SK-N-SH treated with all-trans-retinoic acid at 6 μM for 48 hours (cell line): ENCODE results near the gene MARS1.
A peak's percentile ranks its signal among the peaks of the same experiment; 100 is the strongest.

Source experiments
- ATAC-seq: fragments of 200-7000 bp; cut with Tn5 transposase; 3 replicates; pipeline ENCODE4 v1.9.1; 2020; ENCODE audit warnings: mild to moderate bottlenecking, moderate library complexity
- BACH2 ChIP-seq: fragments of 250-450 bp; sonication (Bioruptor Pico); IDR thresholded peaks from 2 replicates; pipeline ENCODE4 v1.9.0; 2021; ENCODE audit warnings: mild to moderate bottlenecking, borderline replicate concordance
- CSDC2 ChIP-seq: fragments of 250-450 bp; sonication (Bioruptor Pico); IDR thresholded peaks from 2 replicates; pipeline ENCODE4 v1.5.0; 2020; ENCODE audit warnings: mild to moderate bottlenecking, moderate library complexity
- ESRRG ChIP-seq: fragments of 250-450 bp; sonication (Bioruptor Pico); IDR thresholded peaks from 2 replicates; pipeline ENCODE4 v1.6.1; 2021; ENCODE audit warnings: mild to moderate bottlenecking
- GLIS3 ChIP-seq: fragments of 250-450 bp; sonication (Bioruptor Pico); IDR thresholded peaks from 2 replicates; pipeline ENCODE4 v1.5.0; 2020; ENCODE audit warnings: mild to moderate bottlenecking, moderate library complexity
- ISL1 ChIP-seq: fragments of 250-450 bp; sonication (Bioruptor Pico); IDR thresholded peaks from 2 replicates; pipeline ENCODE4 v2.1.2; 2022; ENCODE audit warnings: mild to moderate bottlenecking, moderate library complexity
- OSR1 ChIP-seq: fragments of 250-450 bp; sonication (Bioruptor Pico); IDR thresholded peaks from 2 replicates; pipeline ENCODE4 v1.8.0; 2022; ENCODE audit warnings: moderate library complexity, mild to moderate bottlenecking, inconsistent platforms
- PPARA ChIP-seq: fragments of 250-450 bp; sonication (Bioruptor Pico); IDR thresholded peaks from 2 replicates; pipeline ENCODE4 v1.5.0; 2020; ENCODE audit warnings: mild to moderate bottlenecking, borderline replicate concordance
- RARB ChIP-seq: fragments of 250-450 bp; sonication (Bioruptor Pico); IDR thresholded peaks from 2 replicates; pipeline ENCODE4 v1.8.0; 2021; ENCODE audit warnings: mild to moderate bottlenecking, moderate library complexity
- SNAI2 ChIP-seq: fragments of 250-450 bp; sonication (Bioruptor Pico); IDR thresholded peaks from 2 replicates; pipeline ENCODE4 v1.5.0; 2020; ENCODE audit warnings: mild to moderate bottlenecking, moderate library complexity
- TCF4 ChIP-seq: fragments of 250-450 bp; sonication (Bioruptor Pico); IDR thresholded peaks from 2 replicates; pipeline ENCODE4 v1.8.0; 2021; ENCODE audit warnings: mild to moderate bottlenecking, moderate library complexity, borderline replicate concordance
- ZC3H10 ChIP-seq: fragments of 250-450 bp; sonication (Bioruptor Pico); IDR thresholded peaks from 2 replicates; pipeline ENCODE4 v1.5.1; 2021; ENCODE audit warnings: mild to moderate bottlenecking, moderate library complexity
- ZFP3 ChIP-seq: fragments of 250-450 bp; sonication (Bioruptor Pico); IDR thresholded peaks from 2 replicates; pipeline ENCODE4 v1.5.0; 2020; ENCODE audit warnings: mild to moderate bottlenecking, moderate library complexity
- ZFP30 ChIP-seq: fragments of 450-650 bp; formaldehyde crosslinking; IDR thresholded peaks from 2 replicates; pipeline ENCODE4 v1.5.0; 2022; ENCODE audit warnings: mild to moderate bottlenecking, moderate library complexity
- ZNF565 ChIP-seq: fragments of 450-650 bp; formaldehyde crosslinking; conservative IDR thresholded peaks from 2 replicates; pipeline ENCODE4 v1.5.0; 2020; ENCODE audit warnings: low read depth, mild to moderate bottlenecking, moderate library complexity
- ZNF70 ChIP-seq: fragments of 450-650 bp; formaldehyde crosslinking; IDR thresholded peaks from 2 replicates; pipeline ENCODE4 v1.5.0; 2020; ENCODE audit warnings: mild to moderate bottlenecking, moderate library complexity
- ZNF8 ChIP-seq: fragments of 450-650 bp; formaldehyde crosslinking; IDR thresholded peaks from 2 replicates; pipeline ENCODE4 v1.5.0; 2020; ENCODE audit warnings: mild to moderate bottlenecking, moderate library complexity
- TF ChIP-seq, protein P1 (sequence below): fragments of 250-450 bp; sonication (Bioruptor Pico); IDR thresholded peaks from 2 replicates; pipeline ENCODE4 v1.8.0; 2021; ENCODE audit warnings: low read depth, mild to moderate bottlenecking, moderate library complexity, borderline replicate concordance
- TF ChIP-seq, protein P2 (sequence below): fragments of 250-450 bp; sonication (Bioruptor Pico); IDR thresholded peaks from 2 replicates; pipeline ENCODE4 v1.5.1; 2020; ENCODE audit warnings: low read depth, mild to moderate bottlenecking, moderate library complexity
- TF ChIP-seq, protein P3 (sequence below): fragments of 250-450 bp; sonication (Bioruptor Pico); IDR thresholded peaks from 2 replicates; pipeline ENCODE4 v1.8.0; 2020; ENCODE audit warnings: mild to moderate bottlenecking, moderate library complexity, borderline replicate concordance
- TF ChIP-seq, protein P4 (sequence below): fragments of 250-450 bp; sonication (Bioruptor Pico); IDR thresholded peaks from 2 replicates; pipeline ENCODE4 v1.5.1; 2021; ENCODE audit warnings: mild to moderate bottlenecking, moderate library complexity

The MARS1 gene

DNA sequence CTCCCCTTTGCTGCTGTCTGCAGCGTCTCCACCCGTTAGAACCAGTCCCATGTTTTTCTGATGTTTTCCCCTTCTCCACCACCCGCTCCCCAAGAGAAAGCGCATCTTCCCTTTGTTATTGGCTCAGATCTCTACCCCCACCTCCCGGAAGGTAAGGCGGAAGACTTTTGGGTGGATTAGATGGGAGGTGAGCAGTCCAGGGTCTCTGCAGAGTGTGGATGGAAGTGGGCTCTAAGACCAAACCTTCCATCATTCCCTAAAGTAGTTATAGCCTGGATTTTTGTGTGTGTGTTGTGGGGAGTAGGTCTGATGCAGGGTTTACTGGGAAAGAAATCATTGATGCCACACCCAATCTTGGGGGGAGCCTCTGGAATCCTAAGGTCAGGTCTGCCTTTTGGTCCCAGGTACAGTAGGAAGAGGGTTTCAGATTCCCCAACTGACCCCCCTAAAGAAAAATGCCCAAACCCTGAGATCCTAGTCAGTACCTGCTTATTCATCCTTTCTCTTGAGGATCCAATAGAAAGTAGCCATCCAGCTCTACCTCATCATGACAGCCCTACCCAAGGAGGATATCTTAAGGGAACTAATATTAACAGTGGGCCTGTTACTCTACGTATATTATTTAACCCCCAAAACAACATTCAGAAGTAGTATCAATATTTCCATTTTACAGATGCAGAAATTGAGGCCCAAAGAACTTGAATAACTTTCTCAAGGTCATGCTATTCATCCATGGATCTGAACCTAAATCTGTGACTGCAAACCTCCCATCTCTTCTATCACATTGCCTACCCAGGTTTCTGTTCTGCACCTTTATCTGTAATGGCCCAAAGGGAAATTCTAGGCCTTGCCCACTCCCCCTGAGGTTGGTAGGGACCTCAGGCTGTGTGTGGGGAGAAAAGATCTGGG, 63.0 kb downstream of the MARS1 start (continued):
- TF ChIP-seq, protein P1, sequence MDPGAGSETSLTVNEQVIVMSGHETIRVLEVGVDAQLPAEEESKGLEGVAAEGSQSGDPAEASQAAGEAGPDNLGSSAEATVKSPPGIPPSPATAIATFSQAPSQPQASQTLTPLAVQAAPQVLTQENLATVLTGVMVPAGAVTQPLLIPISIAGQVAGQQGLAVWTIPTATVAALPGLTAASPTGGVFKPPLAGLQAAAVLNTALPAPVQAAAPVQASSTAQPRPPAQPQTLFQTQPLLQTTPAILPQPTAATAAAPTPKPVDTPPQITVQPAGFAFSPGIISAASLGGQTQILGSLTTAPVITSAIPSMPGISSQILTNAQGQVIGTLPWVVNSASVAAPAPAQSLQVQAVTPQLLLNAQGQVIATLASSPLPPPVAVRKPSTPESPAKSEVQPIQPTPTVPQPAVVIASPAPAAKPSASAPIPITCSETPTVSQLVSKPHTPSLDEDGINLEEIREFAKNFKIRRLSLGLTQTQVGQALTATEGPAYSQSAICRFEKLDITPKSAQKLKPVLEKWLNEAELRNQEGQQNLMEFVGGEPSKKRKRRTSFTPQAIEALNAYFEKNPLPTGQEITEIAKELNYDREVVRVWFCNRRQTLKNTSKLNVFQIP (CRISPR knock-in tag), result no peak
- TF ChIP-seq ESRRG, result no peak

DNA sequence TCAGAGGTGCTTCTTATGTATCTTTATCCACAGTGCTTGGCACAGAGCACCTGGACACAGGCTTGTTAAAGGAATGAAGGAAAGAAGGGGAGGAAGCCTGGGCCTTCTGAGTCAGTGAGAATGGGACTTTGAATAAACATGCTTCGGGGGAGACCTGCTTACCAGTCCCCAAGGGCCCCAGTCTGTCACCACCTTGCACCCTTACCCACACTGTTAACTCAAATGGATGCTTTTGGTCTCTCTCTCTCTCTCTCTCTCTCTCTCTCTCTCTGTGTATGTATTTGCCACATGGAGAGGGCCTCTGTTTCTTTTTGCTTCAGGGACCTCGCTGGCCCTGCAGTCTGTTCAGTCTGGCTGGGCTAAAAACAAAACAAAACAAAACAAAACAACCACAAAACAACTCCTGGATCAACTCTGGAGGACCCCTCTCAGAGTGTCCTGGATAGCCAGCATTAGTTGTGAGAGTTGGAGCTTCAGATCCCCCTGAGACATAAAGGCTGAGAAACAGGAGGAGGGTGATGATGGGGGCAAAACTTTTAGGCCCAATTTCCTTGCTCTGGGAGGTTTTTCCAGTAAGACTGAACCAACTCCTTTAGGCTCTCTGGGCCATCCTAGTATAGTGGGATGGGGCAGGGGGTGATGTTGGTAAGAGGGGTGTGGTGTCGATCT, 63.9 kb downstream of the MARS1 start:
- TF ChIP-seq BACH2 (CRISPR knock-in tag), result no peak
- no peak for TF ChIP-seq RARB (CRISPR knock-in tag)
- no peak for TF ChIP-seq OSR1 (CRISPR knock-in tag)
- TF ChIP-seq, protein P2, sequence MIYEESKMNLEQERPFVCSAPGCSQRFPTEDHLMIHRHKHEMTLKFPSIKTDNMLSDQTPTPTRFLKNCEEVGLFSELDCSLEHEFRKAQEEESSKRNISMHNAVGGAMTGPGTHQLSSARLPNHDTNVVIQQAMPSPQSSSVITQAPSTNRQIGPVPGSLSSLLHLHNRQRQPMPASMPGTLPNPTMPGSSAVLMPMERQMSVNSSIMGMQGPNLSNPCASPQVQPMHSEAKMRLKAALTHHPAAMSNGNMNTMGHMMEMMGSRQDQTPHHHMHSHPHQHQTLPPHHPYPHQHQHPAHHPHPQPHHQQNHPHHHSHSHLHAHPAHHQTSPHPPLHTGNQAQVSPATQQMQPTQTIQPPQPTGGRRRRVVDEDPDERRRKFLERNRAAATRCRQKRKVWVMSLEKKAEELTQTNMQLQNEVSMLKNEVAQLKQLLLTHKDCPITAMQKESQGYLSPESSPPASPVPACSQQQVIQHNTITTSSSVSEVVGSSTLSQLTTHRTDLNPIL (CRISPR knock-in tag), result no peak
- TF ChIP-seq GLIS3 (CRISPR knock-in tag), result no peak
- TF ChIP-seq ISL1 (CRISPR knock-in tag), result no peak
- no peak for TF ChIP-seq ZNF565 (CRISPR knock-in tag)
- TF ChIP-seq ZNF8, result no peak
- TF ChIP-seq CSDC2 (CRISPR knock-in tag), result no peak
- TF ChIP-seq SNAI2 (CRISPR knock-in tag), result no peak
- ATAC-seq, result no peak

DNA sequence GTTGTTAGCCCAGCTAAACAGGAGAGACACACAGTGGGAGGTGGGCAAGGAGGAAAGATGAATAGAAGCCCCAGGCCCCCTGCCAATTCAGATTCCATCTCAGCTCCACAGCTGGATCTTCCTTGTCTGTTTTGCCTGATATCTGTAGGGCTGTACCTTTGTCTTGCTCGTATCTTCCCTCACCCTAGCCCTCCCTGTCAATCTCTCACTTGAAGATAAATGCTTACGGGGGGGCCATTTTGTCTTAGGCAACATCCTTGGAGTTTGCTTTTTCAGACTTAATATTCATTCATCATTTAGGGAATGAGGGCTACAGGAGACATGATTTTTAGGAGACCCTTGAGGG, 64.4 kb downstream of the MARS1 start:
- ATAC-seq, result no peak
- TF ChIP-seq ESRRG (no peak), SNAI2 (CRISPR knock-in tag) (no peak), ZFP30 (CRISPR knock-in tag) (no peak), OSR1 (CRISPR knock-in tag) (no peak), ZC3H10 (CRISPR knock-in tag) (no peak), CSDC2 (CRISPR knock-in tag) (no peak), RARB (CRISPR knock-in tag) (no peak), ZNF565 (CRISPR knock-in tag) (no peak), BACH2 (CRISPR knock-in tag) (no peak), TCF4 (CRISPR knock-in tag) (no peak), ZFP3 (CRISPR knock-in tag) (no peak), PPARA (CRISPR knock-in tag) (no peak)
- TF ChIP-seq, protein P1 (CRISPR knock-in tag), result no peak

DNA sequence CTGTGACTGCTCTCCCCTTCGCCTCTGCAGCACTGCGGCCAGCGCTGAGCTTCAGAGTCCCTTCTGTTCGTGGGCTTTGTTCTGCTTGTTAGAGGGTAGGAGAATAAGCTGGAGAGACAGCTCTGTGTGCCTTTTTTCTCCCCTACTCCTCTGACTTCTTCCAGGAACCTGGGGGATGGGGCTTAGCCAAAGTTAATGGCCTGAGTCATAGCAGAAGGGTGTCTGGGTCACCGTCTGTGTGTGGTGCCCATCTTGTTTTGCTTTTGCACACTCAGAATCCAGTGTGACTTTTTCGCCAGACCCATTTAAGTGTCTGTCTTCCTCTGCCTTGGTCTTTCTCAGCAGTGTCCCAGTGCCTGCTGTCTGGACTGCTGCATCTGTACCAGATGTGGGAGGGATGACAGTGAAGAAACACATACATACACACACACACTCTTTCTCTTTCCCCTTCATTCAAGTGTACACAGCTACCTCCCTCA, 65.0 kb downstream of the MARS1 start:
- peak; percentile 11; the same call in 2 of the 3 replicates for ATAC-seq
- TF ChIP-seq ZNF70 (CRISPR knock-in tag) (no peak), ZNF8 (no peak), ZFP3 (CRISPR knock-in tag) (no peak), ZFP30 (CRISPR knock-in tag) (no peak)
- TF ChIP-seq, protein P3, sequence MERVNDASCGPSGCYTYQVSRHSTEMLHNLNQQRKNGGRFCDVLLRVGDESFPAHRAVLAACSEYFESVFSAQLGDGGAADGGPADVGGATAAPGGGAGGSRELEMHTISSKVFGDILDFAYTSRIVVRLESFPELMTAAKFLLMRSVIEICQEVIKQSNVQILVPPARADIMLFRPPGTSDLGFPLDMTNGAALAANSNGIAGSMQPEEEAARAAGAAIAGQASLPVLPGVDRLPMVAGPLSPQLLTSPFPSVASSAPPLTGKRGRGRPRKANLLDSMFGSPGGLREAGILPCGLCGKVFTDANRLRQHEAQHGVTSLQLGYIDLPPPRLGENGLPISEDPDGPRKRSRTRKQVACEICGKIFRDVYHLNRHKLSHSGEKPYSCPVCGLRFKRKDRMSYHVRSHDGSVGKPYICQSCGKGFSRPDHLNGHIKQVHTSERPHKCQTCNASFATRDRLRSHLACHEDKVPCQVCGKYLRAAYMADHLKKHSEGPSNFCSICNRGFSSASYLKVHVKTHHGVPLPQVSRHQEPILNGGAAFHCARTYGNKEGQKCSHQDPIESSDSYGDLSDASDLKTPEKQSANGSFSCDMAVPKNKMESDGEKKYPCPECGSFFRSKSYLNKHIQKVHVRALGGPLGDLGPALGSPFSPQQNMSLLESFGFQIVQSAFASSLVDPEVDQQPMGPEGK (CRISPR knock-in tag), result no peak
- TF ChIP-seq, protein P4, sequence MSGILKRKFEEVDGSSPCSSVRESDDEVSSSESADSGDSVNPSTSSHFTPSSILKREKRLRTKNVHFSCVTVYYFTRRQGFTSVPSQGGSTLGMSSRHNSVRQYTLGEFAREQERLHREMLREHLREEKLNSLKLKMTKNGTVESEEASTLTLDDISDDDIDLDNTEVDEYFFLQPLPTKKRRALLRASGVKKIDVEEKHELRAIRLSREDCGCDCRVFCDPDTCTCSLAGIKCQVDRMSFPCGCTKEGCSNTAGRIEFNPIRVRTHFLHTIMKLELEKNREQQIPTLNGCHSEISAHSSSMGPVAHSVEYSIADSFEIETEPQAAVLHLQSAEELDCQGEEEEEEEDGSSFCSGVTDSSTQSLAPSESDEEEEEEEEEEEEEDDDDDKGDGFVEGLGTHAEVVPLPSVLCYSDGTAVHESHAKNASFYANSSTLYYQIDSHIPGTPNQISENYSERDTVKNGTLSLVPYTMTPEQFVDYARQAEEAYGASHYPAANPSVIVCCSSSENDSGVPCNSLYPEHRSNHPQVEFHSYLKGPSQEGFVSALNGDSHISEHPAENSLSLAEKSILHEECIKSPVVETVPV (CRISPR knock-in tag), result no peak
- TF ChIP-seq, protein P2 (CRISPR knock-in tag), result no peak
